ENCODE results near the gene GRPEL1. TPM values are rescaled to one million over a fixed set of nuclear protein-coding genes. Genes with fewer than 3 reads are reported as not detected.

GRPEL1 gene
- total and polyA plus RNA-seq, 2 experiments from 2014 or later: 27.4 to 112 TPM

DNA sequence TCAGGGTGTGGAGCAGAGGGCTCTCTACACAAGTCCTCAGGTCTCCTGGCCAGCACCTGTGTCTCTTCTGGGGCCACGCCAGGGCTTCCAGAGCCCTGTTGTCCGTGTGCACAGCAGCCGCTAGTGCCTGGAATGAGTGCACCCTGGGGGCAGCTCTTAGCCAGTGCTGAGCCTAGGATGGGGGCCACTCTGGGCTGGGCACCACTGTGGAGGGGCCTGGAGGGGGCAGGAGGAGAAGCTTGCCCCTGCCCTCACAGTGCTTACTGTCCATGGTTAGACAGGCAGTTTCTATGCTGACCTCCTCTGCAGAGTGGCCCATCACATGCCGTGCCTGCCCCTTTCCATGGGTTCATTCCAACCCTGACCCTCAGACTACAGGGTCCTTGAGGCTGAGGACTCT, 42.7 kb upstream of the GRPEL1 start:
- no peaks in the 10 kb centered on the region for H4K20me1 ChIP-seq (replicated peaks; ENCODE audit: insufficient read depth)
- no peak overlapping the region for H3K4me3 Mint-ChIP-seq
- no peak overlapping the region for H3K4me2 ChIP-seq
- ATAC-seq (no peak), DNase-seq (ENCODE audit: low spot score) (no peak)
- peaks cover 6% of the 10 kb centered on the region for H3K27me3 Mint-ChIP-seq (ENCODE audit: insufficient read depth, low read depth, poor library complexity)
- TF ChIP-seq, protein P1, sequence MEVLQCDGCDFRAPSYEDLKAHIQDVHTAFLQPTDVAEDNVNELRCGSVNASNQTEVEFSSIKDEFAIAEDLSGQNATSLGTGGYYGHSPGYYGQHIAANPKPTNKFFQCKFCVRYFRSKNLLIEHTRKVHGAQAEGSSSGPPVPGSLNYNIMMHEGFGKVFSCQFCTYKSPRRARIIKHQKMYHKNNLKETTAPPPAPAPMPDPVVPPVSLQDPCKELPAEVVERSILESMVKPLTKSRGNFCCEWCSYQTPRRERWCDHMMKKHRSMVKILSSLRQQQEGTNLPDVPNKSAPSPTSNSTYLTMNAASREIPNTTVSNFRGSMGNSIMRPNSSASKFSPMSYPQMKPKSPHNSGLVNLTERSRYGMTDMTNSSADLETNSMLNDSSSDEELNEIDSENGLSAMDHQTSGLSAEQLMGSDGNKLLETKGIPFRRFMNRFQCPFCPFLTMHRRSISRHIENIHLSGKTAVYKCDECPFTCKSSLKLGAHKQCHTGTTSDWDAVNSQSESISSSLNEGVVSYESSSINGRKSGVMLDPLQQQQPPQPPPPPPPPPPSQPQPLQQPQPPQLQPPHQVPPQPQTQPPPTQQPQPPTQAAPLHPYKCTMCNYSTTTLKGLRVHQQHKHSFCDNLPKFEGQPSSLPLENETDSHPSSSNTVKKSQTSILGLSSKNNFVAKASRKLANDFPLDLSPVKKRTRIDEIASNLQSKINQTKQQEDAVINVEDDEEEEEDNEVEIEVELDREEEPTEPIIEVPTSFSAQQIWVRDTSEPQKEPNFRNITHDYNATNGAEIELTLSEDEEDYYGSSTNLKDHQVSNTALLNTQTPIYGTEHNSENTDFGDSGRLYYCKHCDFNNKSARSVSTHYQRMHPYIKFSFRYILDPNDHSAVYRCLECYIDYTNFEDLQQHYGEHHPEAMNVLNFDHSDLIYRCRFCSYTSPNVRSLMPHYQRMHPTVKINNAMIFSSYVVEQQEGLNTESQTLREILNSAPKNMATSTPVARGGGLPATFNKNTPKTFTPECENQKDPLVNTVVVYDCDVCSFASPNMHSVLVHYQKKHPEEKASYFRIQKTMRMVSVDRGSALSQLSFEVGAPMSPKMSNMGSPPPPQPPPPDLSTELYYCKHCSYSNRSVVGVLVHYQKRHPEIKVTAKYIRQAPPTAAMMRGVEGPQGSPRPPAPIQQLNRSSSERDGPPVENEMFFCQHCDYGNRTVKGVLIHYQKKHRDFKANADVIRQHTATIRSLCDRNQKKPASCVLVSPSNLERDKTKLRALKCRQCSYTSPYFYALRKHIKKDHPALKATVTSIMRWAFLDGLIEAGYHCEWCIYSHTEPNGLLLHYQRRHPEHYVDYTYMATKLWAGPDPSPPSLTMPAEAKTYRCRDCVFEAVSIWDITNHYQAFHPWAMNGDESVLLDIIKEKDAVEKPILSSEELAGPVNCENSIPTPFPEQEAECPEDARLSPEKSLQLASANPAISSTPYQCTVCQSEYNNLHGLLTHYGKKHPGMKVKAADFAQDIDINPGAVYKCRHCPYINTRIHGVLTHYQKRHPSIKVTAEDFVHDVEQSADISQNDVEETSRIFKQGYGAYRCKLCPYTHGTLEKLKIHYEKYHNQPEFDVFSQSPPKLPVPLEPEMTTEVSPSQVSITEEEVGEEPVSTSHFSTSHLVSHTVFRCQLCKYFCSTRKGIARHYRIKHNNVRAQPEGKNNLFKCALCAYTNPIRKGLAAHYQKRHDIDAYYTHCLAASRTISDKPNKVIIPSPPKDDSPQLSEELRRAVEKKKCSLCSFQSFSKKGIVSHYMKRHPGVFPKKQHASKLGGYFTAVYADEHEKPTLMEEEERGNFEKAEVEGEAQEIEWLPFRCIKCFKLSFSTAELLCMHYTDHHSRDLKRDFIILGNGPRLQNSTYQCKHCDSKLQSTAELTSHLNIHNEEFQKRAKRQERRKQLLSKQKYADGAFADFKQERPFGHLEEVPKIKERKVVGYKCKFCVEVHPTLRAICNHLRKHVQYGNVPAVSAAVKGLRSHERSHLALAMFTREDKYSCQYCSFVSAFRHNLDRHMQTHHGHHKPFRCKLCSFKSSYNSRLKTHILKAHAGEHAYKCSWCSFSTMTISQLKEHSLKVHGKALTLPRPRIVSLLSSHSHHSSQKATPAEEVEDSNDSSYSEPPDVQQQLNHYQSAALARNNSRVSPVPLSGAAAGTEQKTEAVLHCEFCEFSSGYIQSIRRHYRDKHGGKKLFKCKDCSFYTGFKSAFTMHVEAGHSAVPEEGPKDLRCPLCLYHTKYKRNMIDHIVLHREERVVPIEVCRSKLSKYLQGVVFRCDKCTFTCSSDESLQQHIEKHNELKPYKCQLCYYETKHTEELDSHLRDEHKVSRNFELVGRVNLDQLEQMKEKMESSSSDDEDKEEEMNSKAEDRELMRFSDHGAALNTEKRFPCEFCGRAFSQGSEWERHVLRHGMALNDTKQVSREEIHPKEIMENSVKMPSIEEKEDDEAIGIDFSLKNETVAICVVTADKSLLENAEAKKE (CRISPR knock-in tag; IDR thresholded peaks at IDR 0.05): no peak
- TF ChIP-seq POLR2AphosphoS5 (IDR thresholded peaks at IDR 0.05; ENCODE audit: low read depth) (no peak), JUNB (IDR thresholded peaks at IDR 0.05; ENCODE audit: unreplicated experiment) (no peak), STAT1 (IDR thresholded peaks at IDR 0.05; ENCODE audit: unreplicated experiment) (no peak)
- H3K4me3 ChIP-seq: no peak overlapping the region
- no peaks in the 10 kb centered on the region for H3K79me2 ChIP-seq (replicated peaks; ENCODE audit: insufficient read depth)
- H2AFZ ChIP-seq: no peak overlapping the region
- no peaks in the 10 kb centered on the region for H3F3A ChIP-seq (replicated peaks; ENCODE audit: low read depth)
- H3K4me1 ChIP-seq (ENCODE audit: insufficient read depth): no peaks in the 10 kb centered on the region
- H3K36me3 ChIP-seq (ENCODE audit: insufficient read depth): no peaks in the 10 kb centered on the region
- H3K27ac Mint-ChIP-seq: no peak overlapping the region
- no peaks in the 10 kb centered on the region for H3K9me2 ChIP-seq (ENCODE audit: insufficient read depth)
- H3K36me3 Mint-ChIP-seq (ENCODE audit: low read depth): peaks cover 3% of the 10 kb centered on the region; the same call in 1 of the 3 replicates
- H3K4me1 Mint-ChIP-seq: peaks cover 5% of the 10 kb centered on the region; the same call in 2 of the 3 replicates
- H3K9me3 Mint-ChIP-seq: no peaks in the 10 kb centered on the region; the same call in none of the 3 replicates
- H3K27ac ChIP-seq (ENCODE audit: low read depth): no peak overlapping the region
- no peaks in the 10 kb centered on the region for H3K27me3 ChIP-seq (ENCODE audit: insufficient read depth)

DNA sequence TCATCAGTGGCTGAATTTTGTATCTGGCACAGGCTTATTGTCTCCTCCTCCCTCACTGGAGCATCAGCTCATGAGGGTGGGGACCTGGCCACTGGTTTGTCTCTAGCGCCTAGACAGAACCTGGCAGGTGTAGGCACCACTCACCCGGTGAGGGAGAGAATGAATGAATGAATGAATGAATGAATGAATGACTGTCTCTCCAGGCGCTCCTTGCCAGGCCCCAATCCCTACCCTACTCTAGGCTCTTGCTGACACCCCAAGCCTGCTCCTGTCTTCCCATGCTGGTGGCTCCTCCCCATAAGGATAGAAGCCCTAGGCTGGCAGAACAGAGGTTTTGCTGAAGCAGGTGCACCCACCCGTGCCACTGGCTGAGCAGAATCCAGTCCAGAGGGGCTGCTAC, 41.3 kb upstream of the GRPEL1 start:
- DNase-seq (ENCODE audit: low spot score): no peak
- Mint-ChIP-seq H3K27me3 (ENCODE audit: insufficient read depth, low read depth, poor library complexity) (peaks cover 16% of the 10 kb centered on the region), H3K4me1 (peaks cover 5% of the 10 kb centered on the region; the same call in 1 of the 3 replicates), H3K9me3 (no peaks in the 10 kb centered on the region; the same call in 1 of the 3 replicates), H3K36me3 (ENCODE audit: low read depth) (no peaks in the 10 kb centered on the region), H3K27ac (no peak overlapping the region), H3K4me3 (no peak overlapping the region)
- H3K9me2 ChIP-seq (ENCODE audit: insufficient read depth): no peaks in the 10 kb centered on the region
- H3K36me3 ChIP-seq (ENCODE audit: insufficient read depth): no peaks in the 10 kb centered on the region
- H3K79me2 ChIP-seq (replicated peaks; ENCODE audit: insufficient read depth): no peaks in the 10 kb centered on the region
- H3K27me3 ChIP-seq (ENCODE audit: insufficient read depth): peaks cover 2% of the 10 kb centered on the region; the same call in 1 of the 2 replicates
- H3K4me3 ChIP-seq: no peak overlapping the region
- H3K4me1 ChIP-seq (ENCODE audit: insufficient read depth): no peaks in the 10 kb centered on the region
- no peak overlapping the region for H3K27ac ChIP-seq (ENCODE audit: low read depth)
- no peaks in the 10 kb centered on the region for H3F3A ChIP-seq (replicated peaks; ENCODE audit: low read depth)
- H2AFZ ChIP-seq: no peak overlapping the region
- ATAC-seq: no peak
- H3K4me2 ChIP-seq: no peak overlapping the region
- no peaks in the 10 kb centered on the region for H4K20me1 ChIP-seq (replicated peaks; ENCODE audit: insufficient read depth)
- TF ChIP-seq, protein P2, sequence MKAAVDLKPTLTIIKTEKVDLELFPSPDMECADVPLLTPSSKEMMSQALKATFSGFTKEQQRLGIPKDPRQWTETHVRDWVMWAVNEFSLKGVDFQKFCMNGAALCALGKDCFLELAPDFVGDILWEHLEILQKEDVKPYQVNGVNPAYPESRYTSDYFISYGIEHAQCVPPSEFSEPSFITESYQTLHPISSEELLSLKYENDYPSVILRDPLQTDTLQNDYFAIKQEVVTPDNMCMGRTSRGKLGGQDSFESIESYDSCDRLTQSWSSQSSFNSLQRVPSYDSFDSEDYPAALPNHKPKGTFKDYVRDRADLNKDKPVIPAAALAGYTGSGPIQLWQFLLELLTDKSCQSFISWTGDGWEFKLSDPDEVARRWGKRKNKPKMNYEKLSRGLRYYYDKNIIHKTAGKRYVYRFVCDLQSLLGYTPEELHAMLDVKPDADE (IDR thresholded peaks at IDR 0.05): no peak
- no peak for TF ChIP-seq ZNF114 (CRISPR knock-in tag; IDR thresholded peaks at IDR 0.05)
- TF ChIP-seq EZH2phosphoT487 (IDR thresholded peaks at IDR 0.05; ENCODE audit: unreplicated experiment): no peak
- no peak for TF ChIP-seq STAT1 (IDR thresholded peaks at IDR 0.05; ENCODE audit: unreplicated experiment)
- TF ChIP-seq, protein P3, sequence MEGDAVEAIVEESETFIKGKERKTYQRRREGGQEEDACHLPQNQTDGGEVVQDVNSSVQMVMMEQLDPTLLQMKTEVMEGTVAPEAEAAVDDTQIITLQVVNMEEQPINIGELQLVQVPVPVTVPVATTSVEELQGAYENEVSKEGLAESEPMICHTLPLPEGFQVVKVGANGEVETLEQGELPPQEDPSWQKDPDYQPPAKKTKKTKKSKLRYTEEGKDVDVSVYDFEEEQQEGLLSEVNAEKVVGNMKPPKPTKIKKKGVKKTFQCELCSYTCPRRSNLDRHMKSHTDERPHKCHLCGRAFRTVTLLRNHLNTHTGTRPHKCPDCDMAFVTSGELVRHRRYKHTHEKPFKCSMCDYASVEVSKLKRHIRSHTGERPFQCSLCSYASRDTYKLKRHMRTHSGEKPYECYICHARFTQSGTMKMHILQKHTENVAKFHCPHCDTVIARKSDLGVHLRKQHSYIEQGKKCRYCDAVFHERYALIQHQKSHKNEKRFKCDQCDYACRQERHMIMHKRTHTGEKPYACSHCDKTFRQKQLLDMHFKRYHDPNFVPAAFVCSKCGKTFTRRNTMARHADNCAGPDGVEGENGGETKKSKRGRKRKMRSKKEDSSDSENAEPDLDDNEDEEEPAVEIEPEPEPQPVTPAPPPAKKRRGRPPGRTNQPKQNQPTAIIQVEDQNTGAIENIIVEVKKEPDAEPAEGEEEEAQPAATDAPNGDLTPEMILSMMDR (conservative IDR thresholded peaks at IDR 0.05; ENCODE audit: low read depth in 2 of 2): no peak
- TF ChIP-seq, protein P4, sequence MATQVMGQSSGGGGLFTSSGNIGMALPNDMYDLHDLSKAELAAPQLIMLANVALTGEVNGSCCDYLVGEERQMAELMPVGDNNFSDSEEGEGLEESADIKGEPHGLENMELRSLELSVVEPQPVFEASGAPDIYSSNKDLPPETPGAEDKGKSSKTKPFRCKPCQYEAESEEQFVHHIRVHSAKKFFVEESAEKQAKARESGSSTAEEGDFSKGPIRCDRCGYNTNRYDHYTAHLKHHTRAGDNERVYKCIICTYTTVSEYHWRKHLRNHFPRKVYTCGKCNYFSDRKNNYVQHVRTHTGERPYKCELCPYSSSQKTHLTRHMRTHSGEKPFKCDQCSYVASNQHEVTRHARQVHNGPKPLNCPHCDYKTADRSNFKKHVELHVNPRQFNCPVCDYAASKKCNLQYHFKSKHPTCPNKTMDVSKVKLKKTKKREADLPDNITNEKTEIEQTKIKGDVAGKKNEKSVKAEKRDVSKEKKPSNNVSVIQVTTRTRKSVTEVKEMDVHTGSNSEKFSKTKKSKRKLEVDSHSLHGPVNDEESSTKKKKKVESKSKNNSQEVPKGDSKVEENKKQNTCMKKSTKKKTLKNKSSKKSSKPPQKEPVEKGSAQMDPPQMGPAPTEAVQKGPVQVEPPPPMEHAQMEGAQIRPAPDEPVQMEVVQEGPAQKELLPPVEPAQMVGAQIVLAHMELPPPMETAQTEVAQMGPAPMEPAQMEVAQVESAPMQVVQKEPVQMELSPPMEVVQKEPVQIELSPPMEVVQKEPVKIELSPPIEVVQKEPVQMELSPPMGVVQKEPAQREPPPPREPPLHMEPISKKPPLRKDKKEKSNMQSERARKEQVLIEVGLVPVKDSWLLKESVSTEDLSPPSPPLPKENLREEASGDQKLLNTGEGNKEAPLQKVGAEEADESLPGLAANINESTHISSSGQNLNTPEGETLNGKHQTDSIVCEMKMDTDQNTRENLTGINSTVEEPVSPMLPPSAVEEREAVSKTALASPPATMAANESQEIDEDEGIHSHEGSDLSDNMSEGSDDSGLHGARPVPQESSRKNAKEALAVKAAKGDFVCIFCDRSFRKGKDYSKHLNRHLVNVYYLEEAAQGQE (IDR thresholded peaks at IDR 0.05; ENCODE audit: unreplicated experiment): no peak
- TF ChIP-seq CREB1 (CRISPR knock-in tag; IDR thresholded peaks at IDR 0.05; ENCODE audit: low read depth): no peak
